HL-60 (cell line): Measurements from ENCODE around the gene ATL1.

Experiments used
- POLR2AphosphoS5 ChIP-seq: IDR thresholded peaks from 2 replicates; pipeline ENCODE4 v1.6.1; 2012; ENCODE audit warnings: low read depth
- TF ChIP-seq, protein P1 (sequence below): IDR thresholded peaks from one replicate; pipeline ENCODE4 v1.5.1; 2011; ENCODE audit warnings: low read length, control low read depth, inconsistent platforms; ENCODE audit not compliant: insufficient read depth

DNA sequence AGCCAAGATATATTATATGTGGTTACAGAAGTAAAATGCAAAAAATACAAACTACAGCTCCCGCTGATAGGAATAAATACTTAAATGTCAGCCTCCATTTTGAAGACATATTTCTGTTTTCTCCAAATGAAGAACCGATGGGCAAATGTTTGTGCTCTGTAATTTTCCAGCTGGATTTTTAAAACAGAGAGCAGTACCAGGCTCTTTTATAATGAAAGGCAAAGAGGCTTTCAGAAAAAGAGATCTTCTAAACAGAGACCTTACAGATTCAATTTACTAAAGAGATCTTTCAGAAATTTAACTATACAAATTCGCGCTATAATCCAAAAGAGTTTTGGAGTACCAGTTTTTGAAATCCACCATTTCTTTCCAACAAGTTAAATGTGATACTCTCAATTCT, 47.5 kb upstream of the ATL1 start:
- TF ChIP-seq POLR2AphosphoS5 = no peak
- TF ChIP-seq, protein P1, sequence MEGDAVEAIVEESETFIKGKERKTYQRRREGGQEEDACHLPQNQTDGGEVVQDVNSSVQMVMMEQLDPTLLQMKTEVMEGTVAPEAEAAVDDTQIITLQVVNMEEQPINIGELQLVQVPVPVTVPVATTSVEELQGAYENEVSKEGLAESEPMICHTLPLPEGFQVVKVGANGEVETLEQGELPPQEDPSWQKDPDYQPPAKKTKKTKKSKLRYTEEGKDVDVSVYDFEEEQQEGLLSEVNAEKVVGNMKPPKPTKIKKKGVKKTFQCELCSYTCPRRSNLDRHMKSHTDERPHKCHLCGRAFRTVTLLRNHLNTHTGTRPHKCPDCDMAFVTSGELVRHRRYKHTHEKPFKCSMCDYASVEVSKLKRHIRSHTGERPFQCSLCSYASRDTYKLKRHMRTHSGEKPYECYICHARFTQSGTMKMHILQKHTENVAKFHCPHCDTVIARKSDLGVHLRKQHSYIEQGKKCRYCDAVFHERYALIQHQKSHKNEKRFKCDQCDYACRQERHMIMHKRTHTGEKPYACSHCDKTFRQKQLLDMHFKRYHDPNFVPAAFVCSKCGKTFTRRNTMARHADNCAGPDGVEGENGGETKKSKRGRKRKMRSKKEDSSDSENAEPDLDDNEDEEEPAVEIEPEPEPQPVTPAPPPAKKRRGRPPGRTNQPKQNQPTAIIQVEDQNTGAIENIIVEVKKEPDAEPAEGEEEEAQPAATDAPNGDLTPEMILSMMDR = no peak
